T-helper 17 cell (primary cell): ENCODE data around the gene FAM111A. TPM values are rescaled to one million over a fixed set of nuclear protein-coding genes. Genes with fewer than 3 reads are reported as not detected.
"Not testable (repeated sequence)": the region's sequence is repeated elsewhere in the genome, so short reads cannot be mapped to it uniquely, and the experiment has no call there.

Experiments used
- ATAC-seq: fragments of 150-1000 bp; cut with Tn5 transposase; 2 replicates; pipeline ENCODE4 v1.10.0; 2021; ENCODE audit warnings: mild to moderate bottlenecking, moderate library complexity
- DNase-seq, 3 donors: peaks; one replicate each; pipeline versions ENCODE4 v3.0.0 to v3.0.0-alpha.2; 2020 to 2021
- H3K9me3 ChIP-seq: one replicate; pipeline ENCODE4 v1.7.0; 2013; ENCODE audit warnings: low read length, mild to moderate bottlenecking; ENCODE audit not compliant: control insufficient read depth, poor library complexity, severe bottlenecking
- H3K27ac Mint-ChIP-seq: one replicate; pipeline ENCODE4 v1.8.0; 2022; ENCODE audit warnings: mild to moderate bottlenecking, moderate library complexity, mixed read lengths
- H3K27me3 Mint-ChIP-seq: one replicate; pipeline ENCODE4 v1.8.0; 2022; ENCODE audit warnings: mixed read lengths
- H3K36me3 Mint-ChIP-seq: one replicate; pipeline ENCODE4 v1.8.0; 2022; ENCODE audit warnings: low read depth, mixed read lengths
- H3K4me1 Mint-ChIP-seq: one replicate; pipeline ENCODE4 v1.8.0; 2022; ENCODE audit warnings: mild to moderate bottlenecking, mixed read lengths
- H3K4me3 Mint-ChIP-seq: one replicate; pipeline ENCODE4 v1.8.0; 2022; ENCODE audit warnings: mild to moderate bottlenecking, moderate library complexity, mixed read lengths
- total RNA-seq, 4 donors: library from RNA in 2 of 4; stranded (reverse) in 2 of 4; gene quantifications; one replicate each; pipeline ENCODE4 v1.2.3 and lab custom pipeline; 2022 to 2026

FAM111A gene
- total RNA-seq, 2 donors from 2014 or later = 60.5 to 63.6 TPM

DNA sequence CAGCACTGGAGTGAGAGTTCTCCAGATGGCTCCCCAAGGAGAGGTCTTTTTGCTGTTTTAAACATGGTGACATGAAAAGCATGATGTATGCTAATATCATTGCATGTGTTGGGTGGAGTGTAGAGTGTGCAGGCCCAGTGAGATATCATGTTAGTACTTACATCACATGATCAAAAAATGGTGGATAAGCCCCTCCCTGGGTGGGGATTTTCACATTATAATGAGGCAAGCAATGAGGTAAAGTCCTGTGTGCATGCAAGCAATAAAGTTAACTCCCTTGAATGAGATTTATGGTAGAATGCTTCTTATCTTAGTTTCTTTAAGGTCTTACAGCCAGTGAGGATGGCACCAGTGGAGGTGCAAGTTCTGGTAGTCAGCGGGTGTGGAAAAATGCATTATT, 27.1 kb upstream of the FAM111A start:
- H3K9me3 ChIP-seq = peaks cover 3% of the 10 kb centered on the region
- peaks cover 7% of the 10 kb centered on the region for H3K4me1 Mint-ChIP-seq
- no peak overlapping the region for H3K27ac Mint-ChIP-seq
- H3K27me3 Mint-ChIP-seq = no peaks in the 10 kb centered on the region
- H3K36me3 Mint-ChIP-seq = no peaks in the 10 kb centered on the region
- no peak for DNase-seq
- ATAC-seq = no peak
- no peak overlapping the region for H3K4me3 Mint-ChIP-seq

DNA sequence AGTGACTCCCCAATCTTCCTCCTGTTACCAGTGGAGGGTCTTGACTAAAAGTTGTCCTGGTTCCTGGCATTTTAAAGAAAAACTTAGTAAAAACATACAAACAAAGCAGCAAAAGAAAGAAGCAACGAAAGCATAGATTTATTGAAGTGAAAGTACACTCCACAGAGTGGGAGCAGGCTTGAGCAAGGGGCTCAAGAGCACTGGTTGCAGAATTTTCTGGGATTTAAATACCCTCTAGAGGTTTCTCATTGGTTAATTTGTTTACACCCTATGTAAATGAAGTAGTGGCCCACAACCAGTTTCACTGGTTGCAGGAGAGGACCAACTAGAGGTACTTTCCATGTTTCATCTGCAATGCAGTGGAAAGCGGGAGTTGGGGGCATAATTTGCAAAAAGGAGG, 24.9 kb upstream of the FAM111A start:
- H3K36me3 Mint-ChIP-seq = no peaks in the 10 kb centered on the region
- DNase-seq (no peak), ATAC-seq (no peak)
- H3K27ac Mint-ChIP-seq = no peak overlapping the region
- peaks cover 2% of the 10 kb centered on the region for H3K4me1 Mint-ChIP-seq
- H3K9me3 ChIP-seq = peaks cover 3% of the 10 kb centered on the region
- no peaks in the 10 kb centered on the region for H3K27me3 Mint-ChIP-seq
- no peak overlapping the region for H3K4me3 Mint-ChIP-seq

DNA sequence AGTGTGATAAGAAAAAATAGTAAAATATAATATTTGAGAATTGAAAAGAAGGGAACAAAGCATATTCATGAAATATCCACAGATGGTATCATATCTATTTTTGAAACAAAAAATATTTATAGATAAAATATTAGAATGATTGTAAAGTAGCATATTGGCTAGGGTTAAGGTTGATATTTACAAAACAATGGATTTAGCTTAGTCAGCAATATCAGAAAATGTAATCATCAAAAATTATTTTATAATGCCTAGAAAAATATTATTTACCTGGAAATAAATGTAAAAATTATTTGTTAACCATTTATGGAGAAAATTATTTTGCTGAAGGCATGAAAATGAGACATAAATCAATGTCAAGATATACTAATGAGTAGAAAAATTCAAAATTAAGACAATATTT, 22.8 kb upstream of the FAM111A start:
- Mint-ChIP-seq H3K4me1 (no peaks in the 10 kb centered on the region), H3K36me3 (no peaks in the 10 kb centered on the region), H3K27ac (no peak overlapping the region), H3K4me3 (no peak overlapping the region), H3K27me3 (no peaks in the 10 kb centered on the region)
- ATAC-seq = no peak
- DNase-seq = no peak
- H3K9me3 ChIP-seq = peaks cover 3% of the 10 kb centered on the region

DNA sequence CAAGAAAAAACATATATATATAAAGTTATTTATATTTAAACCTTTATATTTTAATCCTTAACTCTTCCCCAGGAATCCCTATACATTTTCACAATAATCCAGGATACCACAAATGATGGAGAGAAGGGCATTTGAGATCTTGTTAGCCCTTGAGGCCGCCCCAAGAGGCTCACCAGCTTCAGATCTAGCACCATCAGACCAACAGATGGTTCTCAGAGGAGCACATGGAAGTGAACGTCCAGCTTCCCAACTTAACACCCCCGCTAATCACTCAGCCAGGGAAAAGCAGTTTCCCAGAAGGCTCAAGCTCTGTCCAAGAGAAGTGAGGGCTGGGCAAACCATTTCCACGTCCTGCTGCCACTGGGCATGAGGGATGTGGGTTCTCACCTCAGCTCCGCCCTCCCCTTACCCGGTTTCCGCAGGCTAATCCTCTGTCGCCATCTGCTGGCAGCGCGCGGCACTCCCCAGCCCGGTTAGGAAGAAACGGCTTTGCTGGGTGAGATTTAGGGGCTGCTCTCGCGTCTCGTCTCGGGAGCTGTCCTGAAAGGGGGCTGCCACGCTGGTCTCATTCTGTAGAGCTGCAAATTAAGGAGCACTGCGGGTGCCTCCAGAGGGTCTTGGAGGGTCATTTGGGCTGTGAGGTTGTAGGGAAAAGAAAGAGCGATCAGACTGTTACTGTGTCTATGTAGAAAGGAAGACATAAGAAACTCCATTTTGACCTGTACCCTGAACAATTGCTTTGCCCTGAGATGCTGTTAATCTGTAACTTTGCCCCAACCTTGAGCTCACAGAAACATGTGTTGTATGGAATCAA, 6.8 kb upstream of the FAM111A start:
- DNase-seq (peak; percentile 76 to 88 (median 76)), ATAC-seq (peak; percentile 100)
- Mint-ChIP-seq H3K36me3 (peaks cover 2% of the 10 kb centered on the region), H3K4me3 (peak overlapping the region; percentile 78), H3K4me1 (peaks cover 8% of the 10 kb centered on the region), H3K27ac (peak overlapping the region; percentile 90), H3K27me3 (no peaks in the 10 kb centered on the region)
- no peaks in the 10 kb centered on the region for H3K9me3 ChIP-seq

DNA sequence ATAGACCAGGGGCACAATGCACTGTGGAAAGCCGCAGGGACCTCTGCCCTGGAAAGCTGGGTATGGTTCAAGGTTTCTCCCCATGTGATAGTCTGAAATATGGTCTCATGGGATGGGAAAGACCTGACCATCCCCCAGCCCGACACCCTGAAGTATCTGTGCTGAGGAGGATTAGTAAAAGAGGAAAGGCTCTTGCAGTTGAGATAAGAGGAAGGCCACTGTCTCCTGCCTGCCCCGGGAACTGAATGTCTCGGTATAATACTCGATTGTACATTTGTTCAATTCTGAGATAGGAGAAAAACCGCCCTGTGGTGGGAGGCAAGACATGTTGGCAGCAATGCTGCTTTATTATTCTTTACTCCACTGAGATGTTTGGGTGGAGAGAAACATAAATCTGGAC, 6.1 kb upstream of the FAM111A start:
- not testable (repeated sequence) for H3K27me3 Mint-ChIP-seq, ATAC-seq, H3K4me3 Mint-ChIP-seq, H3K9me3 ChIP-seq, H3K36me3 Mint-ChIP-seq, DNase-seq
- Mint-ChIP-seq H3K27ac (peak overlapping the region; percentile 90), H3K4me1 (peaks cover 13% of the 10 kb centered on the region)

- DNase-seq (no peak), ATAC-seq (no peak)
- Mint-ChIP-seq H3K4me1 (peaks cover 19% of the 10 kb centered on the region), H3K27me3 (no peaks in the 10 kb centered on the region), H3K36me3 (peaks cover 2% of the 10 kb centered on the region), H3K4me3 (no peak overlapping the region), H3K27ac (no peak overlapping the region)
- no peaks in the 10 kb centered on the region for H3K9me3 ChIP-seq
Measured at GRCh38 chr11:59137190-59137589, 5.5 kb upstream of the FAM111A start.

- ATAC-seq (no peak), DNase-seq (no peak)
- no peaks in the 10 kb centered on the region for H3K9me3 ChIP-seq
- Mint-ChIP-seq H3K36me3 (no peaks in the 10 kb centered on the region), H3K4me3 (no peak overlapping the region), H3K27ac (no peak overlapping the region), H3K4me1 (peaks cover 31% of the 10 kb centered on the region), H3K27me3 (no peaks in the 10 kb centered on the region)
Measured at GRCh38 chr11:59138643-59139042, 4.0 kb upstream of the FAM111A start.

GRCh38 chr11:59141191-59141590, 1.5 kb upstream of the FAM111A start:
- Mint-ChIP-seq H3K4me1 (peaks cover 44% of the 10 kb centered on the region), H3K27ac (peak overlapping the region; percentile 98), H3K4me3 (no peak overlapping the region), H3K27me3 (no peaks in the 10 kb centered on the region), H3K36me3 (no peaks in the 10 kb centered on the region)
- DNase-seq = no peak
- H3K9me3 ChIP-seq = no peaks in the 10 kb centered on the region
- ATAC-seq = no peak

- no peaks in the 10 kb centered on the region for H3K9me3 ChIP-seq
- DNase-seq = no peak
Measured at GRCh38 chr11:59141673-59142460, 789 bp upstream of the FAM111A start.

DNA sequence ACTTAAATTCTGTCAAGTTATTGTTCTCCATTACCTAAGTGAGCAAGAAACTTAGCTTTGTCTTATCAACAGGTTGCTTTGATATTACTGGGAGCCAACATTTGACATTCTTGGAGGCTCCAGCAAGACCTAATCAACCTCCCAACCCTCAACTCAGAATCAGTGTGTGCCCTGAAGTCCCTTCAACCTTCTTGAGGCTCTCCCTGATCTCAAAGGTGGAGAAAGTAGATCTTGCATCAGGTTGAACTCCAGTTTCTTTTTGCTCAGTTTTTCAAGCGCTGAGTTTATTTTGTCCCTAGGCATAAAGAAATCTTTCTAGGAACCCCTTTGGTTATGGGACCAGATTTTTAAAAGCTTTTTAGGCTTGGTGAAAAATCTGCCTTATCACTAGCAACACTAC, 1.4 kb downstream of the FAM111A start:
- H3K27ac Mint-ChIP-seq = peak overlapping the region; percentile 98
- H3K4me3 Mint-ChIP-seq = peak overlapping the region; percentile 99
- H3K27me3 Mint-ChIP-seq = no peaks in the 10 kb centered on the region
- ATAC-seq (no peak), DNase-seq (no peak)
- H3K4me1 Mint-ChIP-seq = peaks cover 48% of the 10 kb centered on the region
- no peaks in the 10 kb centered on the region for H3K36me3 Mint-ChIP-seq
- H3K9me3 ChIP-seq = no peaks in the 10 kb centered on the region

More at GRCh38 chr11:59141673-59142460, 789 bp upstream of the FAM111A start:
- peaks cover 42% of the 10 kb centered on the region for H3K4me1 Mint-ChIP-seq
- H3K27me3 Mint-ChIP-seq = no peaks in the 10 kb centered on the region
- H3K36me3 Mint-ChIP-seq = no peaks in the 10 kb centered on the region
- H3K27ac Mint-ChIP-seq = peak overlapping the region; percentile 98
- peak overlapping the region; percentile 99 for H3K4me3 Mint-ChIP-seq
- peak; percentile 1 for ATAC-seq

- H3K4me1 Mint-ChIP-seq = peaks cover 48% of the 10 kb centered on the region
- H3K36me3 Mint-ChIP-seq = no peaks in the 10 kb centered on the region
- no peaks in the 10 kb centered on the region for H3K27me3 Mint-ChIP-seq
- H3K4me3 Mint-ChIP-seq = peak overlapping the region; percentile 99
- ATAC-seq (peak; percentile 51), DNase-seq (peak; percentile 46 to 56 (median 47))
- peak overlapping the region; percentile 98 for H3K27ac Mint-ChIP-seq
- no peaks in the 10 kb centered on the region for H3K9me3 ChIP-seq
Measured at GRCh38 chr11:59144579-59145345, 2.1 kb downstream of the FAM111A start.

DNA sequence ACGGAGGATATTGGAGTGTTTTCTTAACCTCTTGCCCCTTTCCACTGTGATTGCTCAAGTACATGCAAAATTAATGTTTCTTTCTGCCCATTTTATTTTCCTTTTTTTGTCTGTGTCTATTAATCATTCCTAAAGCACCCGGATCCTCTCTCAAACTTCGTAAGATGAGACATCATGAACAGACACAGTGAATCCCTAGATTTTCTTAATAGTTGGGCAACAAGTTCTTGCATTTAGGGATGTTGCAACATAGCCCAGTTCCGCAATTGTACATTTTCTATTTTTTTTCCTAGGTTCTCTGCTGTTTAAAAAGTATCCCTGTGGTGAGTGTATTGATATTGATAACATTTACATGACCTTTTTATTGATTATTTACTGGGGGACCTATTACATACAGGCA, 2.9 kb downstream of the FAM111A start:
- H3K9me3 ChIP-seq = no peaks in the 10 kb centered on the region
- Mint-ChIP-seq H3K36me3 (no peaks in the 10 kb centered on the region), H3K4me3 (peak overlapping the region; percentile 99), H3K27me3 (no peaks in the 10 kb centered on the region), H3K4me1 (peaks cover 48% of the 10 kb centered on the region), H3K27ac (peak overlapping the region; percentile 98)
- DNase-seq (no peak), ATAC-seq (no peak)

GRCh38 chr11:59151761-59152160, 9.1 kb downstream of the FAM111A start:
- H3K9me3 ChIP-seq = no peaks in the 10 kb centered on the region
- no peak for DNase-seq
- Mint-ChIP-seq H3K4me1 (peaks cover 21% of the 10 kb centered on the region), H3K4me3 (peak overlapping the region; percentile 90), H3K27me3 (no peaks in the 10 kb centered on the region), H3K27ac (peak overlapping the region; percentile 97), H3K36me3 (no peaks in the 10 kb centered on the region)
- no peak for ATAC-seq
